UCSD-AML1 (cell line): ENCODE results near the gene TTC3.

Source experiments
- DNase-seq: peaks from one replicate; lab custom pipeline; 2025; ENCODE audit not compliant: unreplicated experiment; lab: John Stamatoyannopoulos, UW

TTC3 gene

DNA sequence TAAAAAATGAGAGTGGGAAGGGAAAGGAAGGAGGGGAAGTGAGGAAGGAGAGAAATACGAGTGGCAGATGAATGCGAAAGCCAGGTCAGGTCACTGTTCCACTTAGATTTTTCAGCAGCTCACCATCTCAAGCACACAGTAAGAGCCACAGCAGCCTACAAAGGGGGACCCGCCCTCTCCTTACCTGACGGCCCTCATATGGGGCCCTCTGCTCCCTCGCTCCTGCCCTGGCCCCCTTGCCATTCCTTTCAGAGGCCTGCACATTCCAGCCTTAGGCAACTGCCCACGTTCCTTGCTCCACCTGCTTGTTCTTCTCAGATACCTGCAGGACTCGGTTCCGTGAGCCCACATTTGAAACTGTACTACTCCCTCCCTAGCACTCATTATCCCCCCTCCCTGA, 172.1 kb downstream of the TTC3 start:
- DNase-seq = no peak

DNA sequence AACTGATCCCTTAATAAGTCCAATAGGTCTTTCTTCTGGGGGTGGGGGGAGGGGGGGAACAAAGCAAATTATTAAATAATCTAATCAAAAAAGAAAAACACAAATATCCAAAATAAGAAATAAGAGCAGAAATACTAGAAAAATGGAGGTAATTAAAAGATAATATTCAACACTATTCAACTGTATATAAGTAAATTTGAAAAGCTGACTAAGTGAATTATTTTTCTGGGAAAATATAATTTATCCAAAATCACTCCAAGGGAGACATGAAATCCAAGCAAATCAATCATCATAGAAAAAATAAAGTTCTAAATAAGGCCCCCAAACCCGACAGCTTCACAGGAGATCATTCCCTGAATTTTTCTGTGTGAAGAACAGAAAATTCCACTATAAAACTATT, 175.2 kb downstream of the TTC3 start:
- no peak for DNase-seq

DNA sequence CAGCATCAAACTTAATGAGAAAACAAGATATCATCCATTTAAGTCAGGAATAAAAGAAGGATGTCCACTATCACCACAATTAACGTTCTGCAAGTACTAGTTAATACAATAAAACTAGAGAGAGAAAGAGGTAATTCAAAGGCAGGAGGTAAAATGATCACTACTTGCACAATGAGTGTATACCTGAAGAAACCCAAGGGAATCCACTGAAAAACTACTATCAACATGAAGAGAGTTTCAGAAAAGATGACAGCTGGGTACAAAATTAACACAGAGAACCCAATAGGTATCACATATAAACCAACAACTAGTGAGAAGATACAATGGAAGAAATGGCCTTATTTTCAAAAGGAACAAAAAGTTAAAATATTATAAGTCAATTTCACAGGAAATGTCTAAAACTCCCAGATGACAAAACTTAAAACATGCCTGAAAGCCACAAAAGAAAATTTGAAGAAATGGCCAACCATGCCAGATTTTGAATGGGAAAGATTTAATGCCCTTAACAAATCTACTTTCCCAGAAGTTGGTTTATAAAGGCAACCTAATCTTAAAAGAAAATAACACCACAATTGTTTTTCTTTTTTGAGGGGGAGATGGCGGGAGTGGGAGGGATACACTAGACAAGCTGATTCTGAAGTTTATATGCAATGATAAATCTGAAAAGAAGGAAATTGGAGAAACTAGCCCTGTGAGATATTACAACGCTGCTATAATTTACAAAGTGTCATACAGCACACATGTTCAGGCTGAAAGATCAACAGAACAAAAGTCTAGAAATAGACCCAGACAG, 176.3 kb downstream of the TTC3 start:
- no peak for DNase-seq

DNA sequence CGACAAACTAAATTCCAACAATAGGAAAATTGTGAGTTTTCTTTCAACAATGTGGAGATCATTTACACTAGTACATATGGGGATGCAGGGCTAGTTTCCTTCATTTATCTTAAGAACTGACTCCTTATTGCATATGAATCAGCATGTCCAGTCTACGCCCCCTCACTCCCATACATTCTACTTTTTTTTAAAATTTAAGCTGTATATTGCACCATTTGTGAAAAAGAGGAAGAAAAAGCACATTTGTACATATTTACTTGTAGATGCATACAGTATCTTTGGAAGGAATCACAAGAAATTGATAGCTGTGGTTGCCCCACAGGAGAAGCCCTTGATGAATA, 178.2 kb downstream of the TTC3 start:
- DNase-seq = no peak
